ENCODE measurements around the gene BOD1L1.

The BOD1L1 gene

GRCh38 chr4:13523591-13524503 lies 103.7 kb downstream of the BOD1L1 start:
- DNase-seq, result no peak

GRCh38 chr4:13523105-13523477 lies 104.4 kb downstream of the BOD1L1 start:
- no peak for DNase-seq

GRCh38 chr4:13522282-13523104 lies 105.0 kb downstream of the BOD1L1 start:
- DNase-seq, result no peak

GRCh38 chr4:13521047-13521446 lies 106.5 kb downstream of the BOD1L1 start:
- DNase-seq, result no peak
